Muscle of leg (tissue), 11 donors: ENCODE results near the gene SIK3. TPM values are rescaled to one million over a fixed set of nuclear protein-coding genes. Genes with fewer than 3 reads are reported as not detected.

Source experiments
- DNase-seq: peaks from one replicate; pipeline ENCODE4 v3.0.0; 2013
- H3K27ac ChIP-seq: one replicate; pipeline ENCODE4 v1.5.1; 2013; ENCODE audit warnings: mild to moderate bottlenecking, low read length, control low read depth
- H3K27me3 ChIP-seq: one replicate; pipeline ENCODE4 v1.6.1; 2013; ENCODE audit warnings: low read length; ENCODE audit not compliant: control insufficient read depth, insufficient read depth
- H3K36me3 ChIP-seq: one replicate; pipeline ENCODE4 v1.6.1; 2013; ENCODE audit warnings: low read length; ENCODE audit not compliant: control insufficient read depth, insufficient read depth
- H3K4me1 ChIP-seq: one replicate; pipeline ENCODE4 v1.6.1; 2013; ENCODE audit warnings: low read length; ENCODE audit not compliant: control insufficient read depth, insufficient read depth
- H3K4me3 ChIP-seq: one replicate; pipeline ENCODE4 v1.5.1; 2013; ENCODE audit warnings: low read length, control low read depth
- H3K9me3 ChIP-seq: replicated peaks from 2 replicates; pipeline ENCODE4 v1.6.1; 2013; ENCODE audit warnings: low read depth, low read length; ENCODE audit not compliant: control insufficient read depth
- WGBS: methylation state at CpG from one replicate; pipeline ENCODE4 v1.1.5; 2013; ENCODE audit warnings: missing lambda C conversion rate; ENCODE audit not compliant: insufficient coverage; 5-methylcytosine and 5-hydroxymethylcytosine counted together
- polyA plus RNA-seq, 8 donors: library from polyadenylated mRNA; unstranded; fragments of 120-200 nt; gene quantifications; one replicate each; pipeline versions ENCODE4 v1.2.1 to v1.2.3, GENCODE V29; 2013; ENCODE audit warnings: inconsistent platforms in 1 of 8, low replicate concordance in 1 of 8; ENCODE audit not compliant: insufficient read length in 8 of 8, insufficient read depth in 1 of 8
- total RNA-seq: library from RNA; stranded (reverse); fragments of 120-200 nt; gene quantifications from one replicate; pipeline ENCODE4 v1.2.4, GENCODE V29; 2013

Gene SIK3
- total and polyA plus RNA-seq, 9 donors: 20.0 to 35.0 (median 29.5) TPM

- peaks cover 46% of the 10 kb centered on the region for H3K36me3 ChIP-seq
- WGBS: 83% methylated on average over 1 of the region's 5 CpGs
- no peaks in the 10 kb centered on the region for H3K9me3 ChIP-seq
- H3K27ac ChIP-seq: no peak overlapping the region
- no peak for DNase-seq
- peaks cover 10% of the 10 kb centered on the region for H3K4me1 ChIP-seq
- H3K27me3 ChIP-seq: no peaks in the 10 kb centered on the region
- H3K4me3 ChIP-seq: no peak overlapping the region
Measured at GRCh38 chr11:116852261-116853031, 245.8 kb downstream of the SIK3 start.

- no peaks in the 10 kb centered on the region for H3K27me3 ChIP-seq
- peaks cover 10% of the 10 kb centered on the region for H3K4me1 ChIP-seq
- H3K27ac ChIP-seq: no peak overlapping the region
- WGBS: no CpG with 5 or more reads among the region's 7 CpGs
- no peaks in the 10 kb centered on the region for H3K9me3 ChIP-seq
- DNase-seq: no peak
- peaks cover 51% of the 10 kb centered on the region for H3K36me3 ChIP-seq
- H3K4me3 ChIP-seq: no peak overlapping the region
Measured at GRCh38 chr11:116851626-116852025, 246.6 kb downstream of the SIK3 start.

DNA sequence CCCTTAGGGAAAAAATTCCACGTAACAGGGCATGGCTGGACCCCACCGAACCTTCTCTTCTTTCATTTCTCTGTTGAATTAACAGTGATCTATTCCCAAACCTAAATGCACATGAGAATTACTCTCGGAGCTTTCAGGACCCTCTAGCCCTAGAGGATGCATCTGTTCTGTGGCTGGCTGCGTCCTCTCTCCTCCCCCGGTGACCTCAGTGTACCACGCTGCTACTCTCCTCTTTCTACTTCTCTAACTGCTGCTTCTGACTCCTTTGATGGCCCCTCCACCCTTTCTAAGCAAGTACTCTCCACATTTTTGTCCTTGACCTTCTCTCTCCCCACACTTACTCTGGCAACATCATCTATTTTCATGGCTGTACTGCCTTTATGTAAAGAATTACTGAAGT lies 248.7 kb downstream of the SIK3 start:
- peaks cover 10% of the 10 kb centered on the region for H3K4me1 ChIP-seq
- H3K27ac ChIP-seq: no peak overlapping the region
- WGBS: 84% methylated on average over 6 of the region's 6 CpGs
- no peak overlapping the region for H3K4me3 ChIP-seq
- H3K27me3 ChIP-seq: no peaks in the 10 kb centered on the region
- H3K9me3 ChIP-seq: no peaks in the 10 kb centered on the region
- DNase-seq: no peak
- H3K36me3 ChIP-seq: peaks cover 70% of the 10 kb centered on the region

DNA sequence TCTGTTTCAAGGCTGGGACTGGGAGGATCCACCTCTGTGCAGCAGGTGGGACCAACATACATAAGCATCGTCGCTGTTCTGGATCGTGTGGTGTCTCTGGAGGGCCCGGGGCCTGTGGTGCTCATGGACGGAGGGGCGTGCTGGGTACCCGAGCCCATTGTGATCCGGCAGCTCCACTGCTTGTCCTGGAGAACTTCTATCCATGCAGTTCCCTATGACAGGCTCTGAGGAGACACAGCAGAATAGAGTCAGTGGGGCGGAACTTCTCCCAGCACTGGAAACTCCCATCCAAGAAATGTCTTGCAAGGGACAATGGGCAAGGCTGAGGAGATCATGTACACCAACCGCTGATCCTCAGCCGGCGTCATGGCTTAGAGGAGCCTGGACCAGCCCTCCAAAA lies 249.2 kb downstream of the SIK3 start:
- H3K9me3 ChIP-seq: no peaks in the 10 kb centered on the region
- H3K4me3 ChIP-seq: no peak overlapping the region
- H3K27me3 ChIP-seq: no peaks in the 10 kb centered on the region
- 95% methylated on average over 12 of the region's 12 CpGs for WGBS
- DNase-seq: no peak
- peaks cover 66% of the 10 kb centered on the region for H3K36me3 ChIP-seq
- no peak overlapping the region for H3K27ac ChIP-seq
- peaks cover 10% of the 10 kb centered on the region for H3K4me1 ChIP-seq

DNA sequence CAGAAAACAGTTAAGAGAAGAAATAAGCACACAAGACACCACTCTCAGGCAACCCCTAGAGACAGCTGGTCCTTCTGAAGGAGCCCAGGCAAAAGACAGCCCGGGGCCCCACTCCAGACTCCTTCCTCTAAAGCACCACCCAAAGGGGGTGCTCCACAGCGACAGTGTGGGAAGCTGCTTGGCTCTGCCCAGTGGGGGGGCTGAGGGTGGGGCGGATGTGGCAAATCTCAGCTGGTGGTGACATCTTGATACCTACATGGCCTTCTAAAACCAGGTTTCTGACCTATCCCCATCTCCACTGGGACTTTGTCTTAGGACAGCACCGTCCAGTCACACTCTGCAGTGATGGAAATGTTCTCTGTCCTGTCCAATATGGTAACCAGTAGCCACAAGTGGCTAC lies 250.6 kb downstream of the SIK3 start:
- Histone ChIP-seq H3K27ac (no peak overlapping the region), H3K27me3 (no peaks in the 10 kb centered on the region), H3K36me3 (peaks cover 70% of the 10 kb centered on the region), H3K4me3 (no peak overlapping the region), H3K9me3 (no peaks in the 10 kb centered on the region), H3K4me1 (peaks cover 8% of the 10 kb centered on the region)
- DNase-seq: no peak
- 89% methylated on average over 3 of the region's 4 CpGs for WGBS

DNA sequence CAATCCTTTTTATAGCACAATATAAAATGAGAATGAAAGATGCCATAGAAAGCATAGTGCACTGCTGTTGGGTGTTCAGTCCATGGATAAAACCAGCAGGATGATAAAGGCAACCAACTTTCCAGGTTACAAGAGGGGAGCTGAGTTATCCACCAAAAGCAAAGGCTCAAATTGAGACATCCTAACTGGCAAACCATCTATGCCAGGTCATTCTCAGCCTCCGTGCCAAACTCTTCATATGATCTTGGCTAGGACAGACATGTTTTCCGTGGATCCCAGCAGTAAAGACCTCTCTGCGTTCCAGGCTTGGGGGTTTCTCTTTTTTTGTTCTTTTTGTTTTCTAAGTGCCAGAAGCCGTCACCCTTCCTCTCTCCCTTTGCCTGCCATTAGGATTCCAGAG lies 253.5 kb downstream of the SIK3 start:
- Histone ChIP-seq H3K27me3 (no peaks in the 10 kb centered on the region), H3K27ac (no peak overlapping the region)
- WGBS: 79% methylated on average over 2 of the region's 4 CpGs

DNA sequence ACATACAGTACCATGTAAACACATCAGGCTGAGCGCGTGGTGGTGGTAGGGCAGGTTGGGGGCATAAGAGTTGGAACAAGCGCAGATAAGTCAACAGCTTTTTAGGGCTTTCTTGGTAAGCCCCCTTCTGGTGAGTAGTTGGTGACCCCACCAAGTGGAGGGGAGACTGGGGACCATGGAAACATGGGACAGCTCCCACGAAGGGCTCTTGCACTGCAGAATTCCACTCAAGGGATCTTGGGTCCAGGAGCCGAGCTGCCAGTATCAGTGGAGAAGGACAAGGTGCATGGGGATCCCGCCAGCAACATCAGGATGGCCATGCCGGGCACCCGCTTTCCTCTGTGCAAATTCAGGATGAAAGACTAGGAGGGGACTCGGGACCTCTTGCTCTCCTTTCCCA lies 254.6 kb downstream of the SIK3 start:
- 94% methylated on average over 4 of the region's 9 CpGs for WGBS

More for the DNA sequence above, 253.5 kb downstream of the SIK3 start:
- DNase-seq: no peak
- Histone ChIP-seq H3K36me3 (peaks cover 62% of the 10 kb centered on the region), H3K4me1 (no peaks in the 10 kb centered on the region), H3K9me3 (no peaks in the 10 kb centered on the region), H3K4me3 (no peak overlapping the region)

GRCh38 chr11:116842909-116843308 lies 255.3 kb downstream of the SIK3 start:
- no peak overlapping the region for H3K27ac ChIP-seq
- no peak for DNase-seq
- peaks cover 45% of the 10 kb centered on the region for H3K36me3 ChIP-seq
- H3K4me1 ChIP-seq: no peaks in the 10 kb centered on the region
- 71% methylated on average over 4 of the region's 4 CpGs for WGBS
- no peak overlapping the region for H3K4me3 ChIP-seq
- no peaks in the 10 kb centered on the region for H3K9me3 ChIP-seq
- no peaks in the 10 kb centered on the region for H3K27me3 ChIP-seq

More for the DNA sequence above, 254.6 kb downstream of the SIK3 start:
- H3K27ac ChIP-seq: no peak overlapping the region
- H3K36me3 ChIP-seq: peaks cover 51% of the 10 kb centered on the region
- H3K4me1 ChIP-seq: no peaks in the 10 kb centered on the region
- no peaks in the 10 kb centered on the region for H3K9me3 ChIP-seq
- no peaks in the 10 kb centered on the region for H3K27me3 ChIP-seq
- no peak overlapping the region for H3K4me3 ChIP-seq
- DNase-seq: no peak

DNA sequence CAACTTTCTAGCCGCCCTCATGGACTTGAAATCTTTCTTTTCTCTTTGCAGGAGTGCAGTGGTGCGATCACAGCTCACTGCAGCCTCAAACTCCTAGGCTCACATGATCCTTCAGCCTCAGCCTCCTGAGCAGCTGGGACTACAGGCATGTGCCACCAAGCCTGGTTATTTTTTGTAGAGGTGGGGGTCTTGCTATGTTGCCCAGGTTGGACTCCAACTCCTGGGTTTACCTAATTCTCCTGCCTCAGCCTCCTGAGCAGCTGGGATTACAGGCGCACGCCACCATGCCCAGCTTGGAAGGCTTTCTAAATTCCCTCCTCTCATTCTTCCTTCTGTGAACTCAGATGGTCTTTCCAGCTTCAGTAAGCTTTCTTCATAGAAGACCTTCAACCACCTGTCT lies 256.1 kb downstream of the SIK3 start:
- WGBS: 89% methylated on average over 3 of the region's 4 CpGs
- Histone ChIP-seq H3K9me3 (no peaks in the 10 kb centered on the region), H3K4me1 (no peaks in the 10 kb centered on the region), H3K4me3 (no peak overlapping the region), H3K36me3 (peaks cover 37% of the 10 kb centered on the region), H3K27me3 (no peaks in the 10 kb centered on the region), H3K27ac (no peak overlapping the region)
- DNase-seq: no peak

DNA sequence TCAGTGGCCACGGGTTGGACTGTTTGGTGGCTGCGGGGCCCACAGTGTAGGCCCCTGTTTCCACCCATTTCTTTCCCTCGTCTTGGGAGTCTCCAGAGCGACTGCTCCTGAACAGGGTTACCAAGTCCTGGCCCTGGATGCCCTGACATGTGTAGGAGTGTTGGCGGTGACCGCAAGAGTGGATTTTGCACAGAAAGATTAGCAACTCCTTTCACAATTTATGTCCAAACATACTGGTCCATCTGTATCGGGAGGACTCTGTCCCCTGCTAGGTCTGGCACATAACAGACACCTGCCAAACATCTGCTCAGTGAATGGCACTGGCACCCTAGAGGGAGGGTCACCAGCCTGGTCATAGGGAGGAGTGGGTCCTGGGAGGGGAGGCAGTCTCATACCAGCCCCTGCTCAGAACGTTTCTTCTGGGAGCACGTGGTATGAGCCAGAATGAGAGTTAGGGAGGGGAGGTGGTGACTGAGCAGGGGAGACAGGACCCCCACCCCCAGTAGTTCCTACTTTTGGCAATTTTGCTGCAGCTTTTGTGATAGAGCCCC lies 257.4 kb downstream of the SIK3 start:
- no peak overlapping the region for H3K27ac ChIP-seq

More for the DNA sequence above, 257.4 kb downstream of the SIK3 start:
- no peaks in the 10 kb centered on the region for H3K9me3 ChIP-seq
- no peak for DNase-seq
- peaks cover 24% of the 10 kb centered on the region for H3K36me3 ChIP-seq
- peaks cover 7% of the 10 kb centered on the region for H3K4me1 ChIP-seq
- H3K4me3 ChIP-seq: no peak overlapping the region
- 80% methylated on average over 2 of the region's 9 CpGs for WGBS
- H3K27me3 ChIP-seq: no peaks in the 10 kb centered on the region
